GM18909 (cell line): ENCODE measurements around the gene DAAM1.
A peak's percentile ranks its signal among the peaks of the same experiment; 100 is the strongest.

Experiments used
- ATAC-seq: cut with Tn5 transposase; IDR thresholded peaks from one replicate; pipeline ENCODE4 v1.9.1; 2021; ENCODE audit warnings: mild to moderate bottlenecking; ENCODE audit not compliant: unreplicated experiment, poor library complexity

DAAM1 gene

GRCh38 chr14:59252772-59253500 is 64.5 kb downstream of the DAAM1 start:
- no peak for ATAC-seq

- ATAC-seq: no peak
Measured at GRCh38 chr14:59253527-59253926, 65.1 kb downstream of the DAAM1 start.

- peak; percentile 31 for ATAC-seq
Measured at GRCh38 chr14:59254146-59254910, 65.9 kb downstream of the DAAM1 start.

GRCh38 chr14:59254911-59255545 is 66.6 kb downstream of the DAAM1 start:
- peak; percentile 75 for ATAC-seq

GRCh38 chr14:59256331-59256730 is 67.9 kb downstream of the DAAM1 start:
- ATAC-seq: no peak

GRCh38 chr14:59261334-59261733 is 72.9 kb downstream of the DAAM1 start:
- no peak for ATAC-seq

GRCh38 chr14:59262717-59263454 is 74.4 kb downstream of the DAAM1 start:
- no peak for ATAC-seq

GRCh38 chr14:59265808-59266207 is 77.3 kb downstream of the DAAM1 start:
- no peak for ATAC-seq

- ATAC-seq: no peak
Measured at GRCh38 chr14:59267046-59267445, 78.6 kb downstream of the DAAM1 start.

GRCh38 chr14:59268011-59268410 is 79.5 kb downstream of the DAAM1 start:
- ATAC-seq: no peak

GRCh38 chr14:59268858-59269257 is 80.4 kb downstream of the DAAM1 start:
- ATAC-seq: no peak

- ATAC-seq: no peak
Measured at GRCh38 chr14:59269466-59269865, 81.0 kb downstream of the DAAM1 start.

GRCh38 chr14:59271256-59271655 is 82.8 kb downstream of the DAAM1 start:
- ATAC-seq: no peak

- no peak for ATAC-seq
Measured at GRCh38 chr14:59271734-59272133, 83.3 kb downstream of the DAAM1 start.

- ATAC-seq: no peak
Measured at GRCh38 chr14:59272633-59273032, 84.2 kb downstream of the DAAM1 start.

- ATAC-seq: no peak
Measured at GRCh38 chr14:59273737-59274136, 85.3 kb downstream of the DAAM1 start.

GRCh38 chr14:59274991-59275391 is 86.5 kb downstream of the DAAM1 start:
- peak; percentile 67 for ATAC-seq

- peak; percentile 91 for ATAC-seq
Measured at GRCh38 chr14:59275668-59276067, 87.2 kb downstream of the DAAM1 start.

- peak; percentile 34 for ATAC-seq
Measured at GRCh38 chr14:59276235-59276634, 87.8 kb downstream of the DAAM1 start.

- ATAC-seq: no peak
Measured at GRCh38 chr14:59277659-59278058, 89.2 kb downstream of the DAAM1 start.

GRCh38 chr14:59278111-59278510 is 89.6 kb downstream of the DAAM1 start:
- no peak for ATAC-seq
